K562 (cell line): Measurements from ENCODE around the gene IQSEC3. TPM values are rescaled to one million over a fixed set of nuclear protein-coding genes. Genes with fewer than 3 reads are reported as not detected.

ENCODE experiments used
- ATAC-seq: fragments of 200-7000 bp; cut with Tn5 transposase; 3 replicates; pipeline ENCODE4 v1.9.1; 2020; ENCODE audit warnings: moderate library complexity
- BruUV-seq: library from RNA; stranded (reverse); fragments of 400-500 nt; replicated peaks from 2 replicates; lab custom pipeline; 2021; lab: Mats Ljungman, UMichigan
- CTCF ChIA-PET: fragments of 300-600 bp; formaldehyde crosslinking; extraction: SDS; loops from one replicate; lab custom pipeline; 2021; ENCODE audit warnings: low intra/inter-chr PET ratio; lab: Yijun Ruan, JAX
- POLR2A ChIA-PET: fragments of 300-600, 350-650 bp; sonication (Branson Sonifier 250); formaldehyde crosslinking; extraction: SDS; loops from one replicate; lab custom pipeline; 2021; ENCODE audit warnings: antibody characterized with exemption, inconsistent platforms; lab: Yijun Ruan, JAX
- DNase-seq, 4 experiments: peaks; one replicate each; pipeline versions ENCODE4 v3.0.0 to v3.0.0-alpha.2; 2011 to 2018; ENCODE audit warnings: low spot score in 3 of 4, mixed read lengths in 3 of 4; ENCODE audit errors: extremely low read depth in 1 of 4
- FAIRE-seq: peaks from 2 replicates; lab custom pipeline; 2011; peaks lifted over from hg19 to GRCh38; lab: Jason Lieb, UNC
- H2AFZ ChIP-seq: 2 replicates; pipeline ENCODE4 v1.6.0; 2011; ENCODE audit warnings: low read depth, low read length, control low read depth, inconsistent platforms
- H3K27ac ChIP-seq: fragments of 200-600 bp; 3 replicates; pipeline ENCODE4 v1.8.0; 2011; ENCODE audit warnings: low read depth, mild to moderate bottlenecking, control low read depth, inconsistent platforms, low read length, moderate library complexity, mixed read lengths; ENCODE audit errors: extremely low read depth
- H3K27me3 ChIP-seq, 2 experiments: fragments of 300-600 bp in 1 of 2; 2 replicates in 1 of 2; 3 replicates in 1 of 2; pipeline versions ENCODE4 v1.6.0 to v1.8.0; 2011; ENCODE audit warnings: inconsistent platforms in 2 of 2, low read length in 2 of 2, mild to moderate bottlenecking in 1 of 2, mixed read lengths in 1 of 2, moderate library complexity in 1 of 2; ENCODE audit not compliant: control insufficient read depth in 2 of 2, insufficient read depth in 2 of 2
- H3K36me3 ChIP-seq: fragments of 300-600 bp; 3 replicates; pipeline ENCODE4 v1.8.0; 2011; ENCODE audit warnings: mild to moderate bottlenecking, low read length, inconsistent platforms; ENCODE audit not compliant: control insufficient read depth, insufficient read depth
- H3K4me1 ChIP-seq, 2 experiments: fragments of 200-600 bp in 1 of 2; replicated peaks in 1 of 2; 2 replicates in 1 of 2; 3 replicates in 1 of 2; pipeline versions ENCODE4 v1.5.1 to v1.8.0; 2011; ENCODE audit warnings: inconsistent platforms in 2 of 2, low read length in 2 of 2, mild to moderate bottlenecking in 1 of 2, mixed read lengths in 1 of 2, moderate library complexity in 1 of 2; ENCODE audit not compliant: control insufficient read depth in 2 of 2, insufficient read depth in 2 of 2
- H3K4me2 ChIP-seq: 2 replicates; pipeline ENCODE4 v1.6.1; 2011; ENCODE audit warnings: low read length, control low read depth, inconsistent platforms, mixed read lengths; ENCODE audit not compliant: insufficient read depth
- H3K4me3 ChIP-seq: fragments of 200-600 bp; sonication (generic), shearing (Covaris generic); 2 replicates; pipeline ENCODE4 v1.5.1; 2016; ENCODE audit warnings: control low read depth, inconsistent platforms
- H3K79me2 ChIP-seq: fragments of 200-600 bp; 3 replicates; pipeline ENCODE4 v1.8.0; 2011; ENCODE audit warnings: low read length, inconsistent platforms; ENCODE audit not compliant: control insufficient read depth, insufficient read depth
- H3K9ac ChIP-seq, 2 experiments: 2 replicates each; pipeline versions ENCODE4 v1.6.0 to v1.6.1; 2011; ENCODE audit warnings: low read depth in 2 of 2, low read length in 2 of 2, control low read depth in 1 of 2, inconsistent platforms in 1 of 2, mild to moderate bottlenecking in 1 of 2, mixed read lengths in 1 of 2; ENCODE audit not compliant: insufficient read depth in 1 of 2
- H3K9me1 ChIP-seq: one replicate; pipeline ENCODE4 v1.6.0; 2011; ENCODE audit warnings: inconsistent platforms, mild to moderate bottlenecking, low read length, moderate library complexity; ENCODE audit not compliant: control insufficient read depth, insufficient read depth
- H3K9me3 ChIP-seq: replicated peaks from 2 replicates; pipeline ENCODE4 v1.5.1; 2011; ENCODE audit warnings: low read depth, low read length, inconsistent platforms; ENCODE audit not compliant: control insufficient read depth, insufficient read depth
- H4K20me1 ChIP-seq: replicated peaks from 2 replicates; pipeline ENCODE4 v1.6.1; 2011; ENCODE audit warnings: low read length, inconsistent platforms, mixed read lengths; ENCODE audit not compliant: control insufficient read depth, insufficient read depth
- ARID3A ChIP-seq: IDR thresholded peaks from 2 replicates; pipeline ENCODE4 v1.6.1; 2012; ENCODE audit warnings: low read depth, low read length, improper control_type of control experiment, borderline replicate concordance
- E2F6 ChIP-seq, 2 experiments: IDR thresholded peaks; 2 replicates each; pipeline ENCODE4 v1.6.1; 2011; ENCODE audit warnings: borderline replicate concordance in 1 of 2, control low read depth in 1 of 2, low read depth in 1 of 2, low read length in 1 of 2, mild to moderate bottlenecking in 1 of 2, mixed read lengths in 1 of 2, moderate library complexity in 1 of 2; ENCODE audit not compliant: insufficient read depth in 1 of 2, insufficient read length in 1 of 2, poor library complexity in 1 of 2, severe bottlenecking in 1 of 2; ENCODE audit errors: extremely low read depth in 1 of 2
- GTF2E2 ChIP-seq: fragments of 200-800 bp; sonication (Bioruptor generic); IDR thresholded peaks from 2 replicates; pipeline ENCODE4 v1.6.1; 2016; ENCODE audit warnings: missing genetic modification characterization, missing compliant biosample characterization
- HES1 ChIP-seq: fragments of 450-650 bp; IDR thresholded peaks from 2 replicates; pipeline ENCODE4 v1.6.1; 2016; ENCODE audit warnings: low read depth, mild to moderate bottlenecking, moderate library complexity
- HNRNPH1 ChIP-seq: fragments of 200-400 bp; formaldehyde crosslinking; optimal IDR thresholded peaks from 2 replicates; pipeline ENCODE3; 2017; ENCODE audit warnings: low read depth, mild to moderate bottlenecking, low read length, moderate library complexity
- NFATC3 ChIP-seq: fragments of 450-650 bp; IDR thresholded peaks from 2 replicates; pipeline ENCODE4 v1.6.1; 2017; ENCODE audit warnings: mild to moderate bottlenecking
- POLR2B ChIP-seq: fragments of 450-650 bp; IDR thresholded peaks from 2 replicates; pipeline ENCODE4 v1.6.1; 2018; ENCODE audit warnings: low read depth; ENCODE audit not compliant: partially characterized antibody
- RNF2 ChIP-seq: sonication (generic); IDR thresholded peaks from 2 replicates; pipeline ENCODE4 v1.6.1; 2016
- TAF7 ChIP-seq: fragments of 450-650 bp; IDR thresholded peaks from 2 replicates; pipeline ENCODE4 v1.6.1; 2016; ENCODE audit warnings: missing genetic modification characterization, missing compliant biosample characterization
- ZNF384 ChIP-seq: IDR thresholded peaks from 2 replicates; pipeline ENCODE4 v1.6.1; 2012; ENCODE audit warnings: low read depth, low read length, improper control_type of control experiment
- ZNF431 ChIP-seq: sonication (generic); formaldehyde crosslinking; IDR thresholded peaks from 2 replicates; pipeline ENCODE4 v1.8.0; 2022; ENCODE audit warnings: mild to moderate bottlenecking, missing genetic modification reagents
- WGBS: fragments of 100-300 bp; shearing (Covaris generic); methylation state at CpG from one replicate; pipeline ENCODE4 v1.1.6; 2016; ENCODE audit warnings: low coverage, mixed read lengths; ENCODE audit not compliant: insufficient coverage; ENCODE audit errors: missing lambda C conversion rate; 5-methylcytosine and 5-hydroxymethylcytosine counted together
- in situ Hi-C: fragments of 300-500 bp; cut with MboI; formaldehyde crosslinking; loops from 4 replicates; pipeline ENCODE4 v1.15.0; 2018; ENCODE audit warnings: inconsistent platforms, mixed read lengths
- intact Hi-C: fragments of 100-400 bp; cut with micrococcal nuclease; formaldehyde crosslinking; loops from 2 replicates; pipeline ENCODE4 v1.14.2; 2022
- polyA plus RNA-seq, 8 experiments: library from polyadenylated mRNA; depleted of rRNA in 4 of 8; stranded (reverse) in 5 of 8; unstranded in 3 of 8; fragments of >200 nt; fragmentation: Nextera tagmentation in 2 of 8; fragmentation: Illumina TruSeq in 1 of 8; extraction: Ambion mirVana in 2 of 8; extraction: Trizol in 1 of 8; gene quantifications; 2 replicates each; pipeline versions ENCODE4 v1.2.1 to v1.2.3, GENCODE V29; 2011 to 2014; ENCODE audit warnings: inconsistent platforms in 1 of 8, missing spikeins in 1 of 8
- total RNA-seq, 7 experiments: library from RNA; depleted of rRNA in 6 of 7; stranded (reverse); fragments of >200 nt in 6 of 7; fragmentation: Illumina TruSeq in 2 of 7; extraction: Trizol in 2 of 7; gene quantifications; 2 replicates each; pipeline versions ENCODE4 v1.2.1 to v1.2.3, GENCODE V29; 2011 to 2021; ENCODE audit warnings: low replicate concordance in 1 of 7

Gene IQSEC3
- total and polyA plus RNA-seq, 9 of the 15 experiments (the other 6 are each of a cell fraction or from before 2014, with no cell fraction given): under 0.01 to 0.25 (median 0.08) TPM; not detected in 3

GRCh38 chr12:214003-214741 lies 147.6 kb downstream of the IQSEC3 start, which contains the start of gene SLC6A12:
TSS of gene SLC6A12 (minus strand) at chr12:214157. CDS start at chr12:209986, 4,171 bp downstream.
- Histone ChIP-seq H3K4me1 (no peaks in the 10 kb centered on the region; a peak in 1 of 5 replicates), H3K4me3 (no peak within 1 kb of the TSS), H2AFZ (no peak within 1 kb of the TSS), H3K9ac (no peak within 1 kb of the TSS), H3K79me2 (no peaks in the 10 kb centered on the region), H4K20me1 (no peaks in the 10 kb centered on the region), H3K9me1 (no peaks in the 10 kb centered on the region), H3K27ac (no peak within 1 kb of the TSS), H3K9me3 (no peaks in the 10 kb centered on the region)
- BruUV-seq: no TSS peak
- POLR2A ChIA-PET: interaction anchor here (0.6 kb wide), 2 partner anchors 54 to 73 kb away, joined by 3 to 4 read pairs; no protein-coding TSS in a partner anchor
- no peak for FAIRE-seq
- WGBS: 1% methylated on average over 12 of the region's 14 CpGs
- in situ Hi-C loops (no loop called here), intact Hi-C loops (no loop called here)
- CTCF ChIA-PET: no interaction called here
- TF ChIP-seq POLR2B: no peak
- no peak for TF ChIP-seq HNRNPH1
- TF ChIP-seq, all 486 proteins: peak for 0
- no peaks in the 10 kb centered on the region for H3K36me3 ChIP-seq
- ATAC-seq: no peak
- peaks cover 21 to 68% of the 10 kb centered on the region in 2 experiments for H3K27me3 ChIP-seq
- DNase-seq: no peak
- H3K4me2 ChIP-seq: no peak within 1 kb of the TSS

- intact Hi-C loops: no loop called here
- CTCF ChIA-PET: no interaction called here
- POLR2A ChIA-PET: interaction anchor here (0.6 kb wide), 2 partner anchors 53 to 74 kb away, joined by 3 to 4 read pairs; no protein-coding TSS in a partner anchor
- TF ChIP-seq E2F6 (IDR thresholded peaks at IDR 0.05; ENCODE audit: borderline replicate concordance in 1 of 2, extremely low read depth in 1 of 2, insufficient read depth in 1 of 2, insufficient read length in 1 of 2, low read depth in 1 of 2, low read length in 1 of 2, poor library complexity in 1 of 2, severe bottlenecking in 1 of 2) (no peak), RNF2 (no peak), ZNF431 (no peak), ZNF384 (no peak), HES1 (no peak), GTF2E2 (tag) (no peak), TAF7 (tag) (no peak), ARID3A (no peak), NFATC3 (no peak)
These were observed 148.5 kb downstream of the IQSEC3 start for GRCh38 chr12:215116-215515.

More at GRCh38 chr12:215116-215515, 148.5 kb downstream of the IQSEC3 start:
- no peak overlapping the region for H2AFZ ChIP-seq
- no peak overlapping the region for H3K4me3 ChIP-seq
- peaks cover 0 to 5% of the 10 kb centered on the region in 2 experiments; a peak in 2 of 5 replicates for H3K4me1 ChIP-seq
- WGBS: 2% methylated on average over 6 of the region's 6 CpGs
- no peaks in the 10 kb centered on the region for H3K9me3 ChIP-seq
- in situ Hi-C loops: no loop called here
- H3K27me3 ChIP-seq: peaks cover 14 to 64% of the 10 kb centered on the region in 2 experiments
- no peak overlapping the region for H3K4me2 ChIP-seq
- H3K27ac ChIP-seq: no peak overlapping the region
- H3K9me1 ChIP-seq: no peaks in the 10 kb centered on the region
- FAIRE-seq (no peak), DNase-seq (no peak), ATAC-seq (no peak)
- BruUV-seq: no TSS peak
- H4K20me1 ChIP-seq: no peaks in the 10 kb centered on the region
- no peaks in the 10 kb centered on the region for H3K79me2 ChIP-seq
- no peaks in the 10 kb centered on the region for H3K36me3 ChIP-seq
- no peak overlapping the region for H3K9ac ChIP-seq
